Left ventricle myocardium inferior (tissue), 1 donor: ENCODE results near the gene ADORA1. TPM values are rescaled to one million over a fixed set of nuclear protein-coding genes. Genes with fewer than 3 reads are reported as not detected.

Experiments used
- DNase-seq: peaks from one replicate; pipeline ENCODE4 v3.0.0-alpha.2; 2020
- H3K27ac ChIP-seq: fragments of 200-600 bp; replicated peaks from 2 replicates; pipeline ENCODE4 v1.8.0; 2021
- H3K27me3 ChIP-seq: fragments of 200-600 bp; 2 replicates; pipeline ENCODE4 v1.8.0; 2021; ENCODE audit warnings: low read depth
- H3K36me3 ChIP-seq: fragments of 200-600 bp; 2 replicates; pipeline ENCODE4 v1.8.0; 2021
- H3K4me1 ChIP-seq: fragments of 200-600 bp; 2 replicates; pipeline ENCODE4 v1.8.0; 2021
- H3K4me3 ChIP-seq: fragments of 200-600 bp; 2 replicates; pipeline ENCODE4 v1.8.0; 2021; ENCODE audit warnings: mild to moderate bottlenecking, moderate library complexity
- H3K9me3 ChIP-seq: fragments of 200-600 bp; replicated peaks from 2 replicates; pipeline ENCODE4 v1.8.0; 2021
- CTCF ChIP-seq: fragments of 200-600 bp; IDR thresholded peaks from 2 replicates; pipeline ENCODE4 v1.8.0; 2021; ENCODE audit warnings: antibody characterized with exemption, mild to moderate bottlenecking, borderline replicate concordance
- intact Hi-C: fragments of 100-400 bp; cut with micrococcal nuclease; formaldehyde crosslinking; loops from one replicate; pipeline ENCODE4 v1.11.0; 2022
- total RNA-seq: library from RNA; stranded (reverse); fragmentation: NEBNext Ultra II Directional; extraction: Animal tissue kit (Norgen Biotek cat#: 25700); gene quantifications from one replicate; pipeline ENCODE4 v1.2.1, GENCODE V29; 2021
- donor health status: DM: no; HTN: yes; CAD: no; lungs with severe emphysema.

The ADORA1 gene
- total RNA-seq, 1 donor from 2014 or later, result 16.4 TPM

GRCh38 chr1:203168991-203169390 lies 41.5 kb downstream of the ADORA1 start:
- H3K4me1 ChIP-seq, result no peaks in the 10 kb centered on the region
- no peak overlapping the region for H3K27ac ChIP-seq
- no peak for TF ChIP-seq CTCF
- H3K27me3 ChIP-seq, result no peaks in the 10 kb centered on the region
- H3K9me3 ChIP-seq, result no peaks in the 10 kb centered on the region
- intact Hi-C loops, result no loop called here
- no peak overlapping the region for H3K4me3 ChIP-seq
- DNase-seq, result no peak
- peaks cover 3% of the 10 kb centered on the region for H3K36me3 ChIP-seq

- no peaks in the 10 kb centered on the region for H3K9me3 ChIP-seq
- TF ChIP-seq CTCF, result no peak
- H3K36me3 ChIP-seq, result peaks cover 3% of the 10 kb centered on the region
- intact Hi-C loops, result no loop called here
- H3K27ac ChIP-seq, result no peak overlapping the region
- DNase-seq, result no peak
- no peak overlapping the region for H3K4me3 ChIP-seq
- H3K27me3 ChIP-seq, result peaks cover 3% of the 10 kb centered on the region
- no peaks in the 10 kb centered on the region for H3K4me1 ChIP-seq
Observed at GRCh38 chr1:203169770-203170520, 42.4 kb downstream of the ADORA1 start.

GRCh38 chr1:203170625-203171330 lies 43.3 kb downstream of the ADORA1 start:
- H3K27ac ChIP-seq, result no peak overlapping the region
- no peaks in the 10 kb centered on the region for H3K9me3 ChIP-seq
- no peak overlapping the region for H3K4me3 ChIP-seq
- intact Hi-C loops, result no loop called here
- no peak for TF ChIP-seq CTCF
- peaks cover 6% of the 10 kb centered on the region for H3K27me3 ChIP-seq
- no peak for DNase-seq
- no peaks in the 10 kb centered on the region for H3K4me1 ChIP-seq
- peaks cover 1% of the 10 kb centered on the region for H3K36me3 ChIP-seq

GRCh38 chr1:203171341-203172183 lies 44.0 kb downstream of the ADORA1 start:
- Histone ChIP-seq H3K4me1 (no peaks in the 10 kb centered on the region), H3K4me3 (no peak overlapping the region), H3K27ac (no peak overlapping the region), H3K36me3 (no peaks in the 10 kb centered on the region), H3K27me3 (peaks cover 6% of the 10 kb centered on the region), H3K9me3 (no peaks in the 10 kb centered on the region)
- DNase-seq, result no peak
- intact Hi-C loops, result no loop called here
- TF ChIP-seq CTCF, result no peak

- Histone ChIP-seq H3K4me3 (no peak overlapping the region), H3K36me3 (no peaks in the 10 kb centered on the region), H3K9me3 (no peaks in the 10 kb centered on the region), H3K27ac (no peak overlapping the region), H3K4me1 (no peaks in the 10 kb centered on the region), H3K27me3 (peaks cover 8% of the 10 kb centered on the region)
- peak; percentile 48 for DNase-seq
- intact Hi-C loops, result no loop called here
- TF ChIP-seq CTCF, result peak; percentile 87
Observed at GRCh38 chr1:203172184-203173010, 44.9 kb downstream of the ADORA1 start.
